Sigmoid colon (tissue), 7 donors: Measurements from ENCODE around the gene SLC9A5. TPM values are rescaled to one million over a fixed set of nuclear protein-coding genes. Genes with fewer than 3 reads are reported as not detected.

Source experiments
- DNase-seq: peaks from one replicate; pipeline ENCODE4 v3.0.0-alpha.2; 2019
- H3K27ac ChIP-seq, 4 donors: fragments of 200-600 bp; sonication (generic); one replicate each; pipeline ENCODE4 v1.5.1; 2016 to 2019; ENCODE audit warnings: mild to moderate bottlenecking in 1 of 4
- H3K27me3 ChIP-seq, 3 donors: fragments of 200-600 bp; sonication (generic); one replicate each; pipeline ENCODE4 v1.5.1; 2019; ENCODE audit warnings: mild to moderate bottlenecking in 1 of 3
- H3K36me3 ChIP-seq, 4 donors: fragments of 200-600 bp; sonication (generic); one replicate each; pipeline ENCODE4 v1.5.1; 2016 to 2019
- H3K4me1 ChIP-seq, 4 donors: fragments of 200-600 bp; sonication (generic); one replicate each; pipeline ENCODE4 v1.5.1; 2017 to 2019
- H3K4me3 ChIP-seq, 4 donors: fragments of 200-600 bp; sonication (generic); one replicate each; pipeline ENCODE4 v1.5.1; 2017 to 2019; ENCODE audit warnings: mild to moderate bottlenecking in 2 of 4, moderate library complexity in 1 of 4
- H3K9me3 ChIP-seq, 4 donors: fragments of 200-600 bp in 3 of 4; sonication (generic) in 3 of 4; one replicate each; pipeline versions ENCODE4 v1.5.1 to v1.6.1; 2013 to 2019
- CTCF ChIP-seq, 4 experiments: fragments of 450-650 bp in 3 of 4; fragments of 200-600 bp in 1 of 4; IDR thresholded peaks; one replicate each; pipeline ENCODE4 v1.5.1; 2016 to 2019; ENCODE audit warnings: antibody characterized with exemption in 4 of 4, mild to moderate bottlenecking in 3 of 4, moderate library complexity in 2 of 4
- EP300 ChIP-seq, 4 donors: sonication (generic); formaldehyde crosslinking; IDR thresholded peaks; one replicate each; pipeline ENCODE4 v1.6.1; 2017; ENCODE audit warnings: antibody characterized with exemption in 4 of 4
- POLR2A ChIP-seq, 2 donors: fragments of 450-650 bp; IDR thresholded peaks; one replicate each; pipeline ENCODE4 v1.6.1; 2016; ENCODE audit warnings: antibody characterized with exemption in 2 of 2, mild to moderate bottlenecking in 2 of 2, moderate library complexity in 2 of 2
- POLR2AphosphoS5 ChIP-seq, 4 donors: sonication (generic); formaldehyde crosslinking; IDR thresholded peaks; one replicate each; pipeline ENCODE4 v1.6.1; 2017; ENCODE audit warnings: antibody characterized with exemption in 4 of 4
- WGBS, 2 donors: extraction: QIAGEN DNeasy Blood & Tissue Kit; methylation state at CpG; one replicate each; pipeline ENCODE4 v1.1.7; 2013; 5-methylcytosine and 5-hydroxymethylcytosine counted together
- intact Hi-C: fragments of 100-400 bp; cut with DNase I; formaldehyde crosslinking; loops from one replicate; pipeline ENCODE4 v1.15.1; 2023
- polyA plus RNA-seq, 3 donors: library from polyadenylated mRNA; stranded (reverse); fragments of 200-250 nt; gene quantifications; one replicate each; pipeline ENCODE4 v1.2.3, GENCODE V29; 2013
- total RNA-seq, 4 donors: library from RNA; depleted of rRNA; stranded (reverse); fragments of >200 nt; gene quantifications; one replicate each; pipeline ENCODE4 v1.1.0, GENCODE V29; 2016
- donor health status: healthy with polysubstance abuse.
- donor health status: Bipolar disorder and iron deficiency.
- donor health status: healthy.

SLC9A5 gene
- total and polyA plus RNA-seq, 7 donors, result 0.46 to 6.1 (median 0.99) TPM; not detected in 2

GRCh38 chr16:67281536-67282446, 33.0 kb downstream of the SLC9A5 start:
- TF ChIP-seq EP300 (IDR thresholded peaks at IDR 0.05) (no peak), CTCF (IDR thresholded peaks at IDR 0.05) (no peak), POLR2A (IDR thresholded peaks at IDR 0.05) (no peak), POLR2AphosphoS5 (IDR thresholded peaks at IDR 0.05) (no peak)
- intact Hi-C loops, result no loop called here
- Histone ChIP-seq H3K27ac (no peak overlapping the region), H3K4me1 (peaks cover 0 to 31% (median 12%) of the 10 kb centered on the region in 4 donors), H3K9me3 (no peaks in the 10 kb centered on the region), H3K4me3 (no peak overlapping the region), H3K36me3 (no peaks in the 10 kb centered on the region), H3K27me3 (peaks cover 0 to 5% (median 5%) of the 10 kb centered on the region in 3 donors)
- no peak for DNase-seq
- 92 to 95% methylated on average over 14 of the region's 14 CpGs for WGBS, 2 donors

- intact Hi-C loops, result no loop called here
- no peak overlapping the region for H3K4me3 ChIP-seq
- peaks cover 0 to 5% (median 5%) of the 10 kb centered on the region in 3 donors for H3K27me3 ChIP-seq
- no peaks in the 10 kb centered on the region for H3K9me3 ChIP-seq
- no peak overlapping the region for H3K27ac ChIP-seq
- peaks cover 0 to 25% (median 9%) of the 10 kb centered on the region in 4 donors for H3K4me1 ChIP-seq
- H3K36me3 ChIP-seq, result no peaks in the 10 kb centered on the region
- no peak for DNase-seq
- TF ChIP-seq CTCF (IDR thresholded peaks at IDR 0.05) (no peak), POLR2AphosphoS5 (IDR thresholded peaks at IDR 0.05) (no peak), POLR2A (IDR thresholded peaks at IDR 0.05) (no peak), EP300 (IDR thresholded peaks at IDR 0.05) (no peak)
- 95 to 96% methylated on average over 10 of the region's 10 CpGs for WGBS, 2 donors
Measured at GRCh38 chr16:67282447-67282805, 33.6 kb downstream of the SLC9A5 start.

- Histone ChIP-seq H3K4me1 (peaks cover 0 to 17% (median 4%) of the 10 kb centered on the region in 4 donors), H3K9me3 (no peaks in the 10 kb centered on the region), H3K27ac (no peak overlapping the region), H3K27me3 (peaks cover 0 to 5% (median 5%) of the 10 kb centered on the region in 3 donors), H3K36me3 (no peaks in the 10 kb centered on the region), H3K4me3 (no peak overlapping the region)
- DNase-seq, result no peak
- 93% methylated on average over 7 of the region's 7 CpGs for WGBS, 2 donors
- intact Hi-C loops, result no loop called here
- no peak for TF ChIP-seq POLR2A (IDR thresholded peaks at IDR 0.05)
- TF ChIP-seq POLR2AphosphoS5 (IDR thresholded peaks at IDR 0.05), result no peak
- no peak for TF ChIP-seq EP300 (IDR thresholded peaks at IDR 0.05)
- TF ChIP-seq CTCF (IDR thresholded peaks at IDR 0.05), result no peak
Measured at GRCh38 chr16:67283039-67283825, 34.5 kb downstream of the SLC9A5 start.

GRCh38 chr16:67283826-67284555, 35.2 kb downstream of the SLC9A5 start:
- Histone ChIP-seq H3K36me3 (no peaks in the 10 kb centered on the region), H3K9me3 (no peaks in the 10 kb centered on the region), H3K27me3 (peaks cover 0 to 5% (median 5%) of the 10 kb centered on the region in 3 donors), H3K4me3 (no peak overlapping the region), H3K4me1 (peaks cover 0 to 9% (median under 1%) of the 10 kb centered on the region in 4 donors), H3K27ac (no peak overlapping the region)
- intact Hi-C loops, result no loop called here
- WGBS, 2 donors, result 90 to 93% methylated on average over 21 of the region's 21 CpGs
- DNase-seq, result no peak
- TF ChIP-seq POLR2A (IDR thresholded peaks at IDR 0.05) (no peak), CTCF (IDR thresholded peaks at IDR 0.05) (no peak), POLR2AphosphoS5 (IDR thresholded peaks at IDR 0.05) (no peak), EP300 (IDR thresholded peaks at IDR 0.05) (no peak)
